IMR-90 (cell line): ENCODE measurements around the gene RAI14. TPM values are rescaled to one million over a fixed set of nuclear protein-coding genes. Genes with fewer than 3 reads are reported as not detected.

Experiments
- ATAC-seq: fragments of 200-7000 bp; cut with Tn5 transposase; 2 replicates; pipeline ENCODE4 v1.9.1; 2020; ENCODE audit warnings: low read depth, mild to moderate bottlenecking, moderate library complexity
- BruUV-seq: library from RNA; stranded (reverse); fragments of 400-500 nt; replicated peaks from 2 replicates; lab custom pipeline; 2021; lab: Mats Ljungman, UMichigan
- CTCF ChIA-PET: fragments of 300-600 bp; formaldehyde crosslinking; extraction: SDS; loops from one replicate; lab custom pipeline; 2021; ENCODE audit warnings: antibody characterized with exemption; lab: Yijun Ruan, JAX
- POLR2A ChIA-PET: fragments of 300-600 bp; sonication (Branson Sonifier 250); formaldehyde crosslinking; loops from one replicate; lab custom pipeline; 2022; ENCODE audit warnings: antibody characterized with exemption; ENCODE audit not compliant: unreplicated experiment; lab: Charles Lee
- DNase-seq: peaks from one replicate; pipeline ENCODE4 v3.0.0; 2013
- H2AFZ ChIP-seq: replicated peaks from 2 replicates; pipeline ENCODE3; 2013; ENCODE audit warnings: low read length, mild to moderate bottlenecking; ENCODE audit not compliant: poor library complexity
- H2AK5ac ChIP-seq: 2 replicates; pipeline ENCODE4 v1.6.1; 2013; ENCODE audit warnings: low read depth, low read length, inconsistent platforms
- H2AK9ac ChIP-seq: replicated peaks from 2 replicates; pipeline ENCODE3; 2013; ENCODE audit warnings: mild to moderate bottlenecking, low read depth, low read length, moderate library complexity; ENCODE audit not compliant: poor library complexity
- H2BK120ac ChIP-seq: 2 replicates; pipeline ENCODE4 v1.6.1; 2013; ENCODE audit warnings: low read depth, low read length, inconsistent platforms
- H2BK15ac ChIP-seq: 3 replicates; pipeline ENCODE4 v1.6.1; 2013; ENCODE audit warnings: low read depth, low read length, inconsistent platforms
- H2BK20ac ChIP-seq: 2 replicates; pipeline ENCODE4 v1.6.1; 2013; ENCODE audit warnings: low read depth, mild to moderate bottlenecking, inconsistent platforms, low read length, moderate library complexity
- H2BK5ac ChIP-seq: 2 replicates; pipeline ENCODE4 v1.6.1; 2013; ENCODE audit warnings: mild to moderate bottlenecking, low read depth, low read length, inconsistent platforms; ENCODE audit not compliant: poor library complexity, severe bottlenecking
- H3K14ac ChIP-seq: replicated peaks from 2 replicates; pipeline ENCODE4 v1.6.1; 2013; ENCODE audit warnings: low read depth, low read length, inconsistent platforms
- H3K18ac ChIP-seq: 2 replicates; pipeline ENCODE4 v1.6.1; 2013; ENCODE audit warnings: low read depth, low read length, control low read depth
- H3K23ac ChIP-seq: 2 replicates; pipeline ENCODE4 v1.6.1; 2013; ENCODE audit warnings: low read depth, low read length, inconsistent platforms
- H3K27ac ChIP-seq: 2 replicates; pipeline ENCODE4 v1.5.1; 2013; ENCODE audit warnings: mild to moderate bottlenecking, control low read depth, low read length; ENCODE audit not compliant: insufficient read depth
- H3K27me3 ChIP-seq: 2 replicates; pipeline ENCODE4 v1.6.1; 2013; ENCODE audit warnings: low read length; ENCODE audit not compliant: control insufficient read depth, insufficient read depth
- H3K36me3 ChIP-seq: 2 replicates; pipeline ENCODE4 v1.6.1; 2013; ENCODE audit warnings: low read length, mixed read lengths; ENCODE audit not compliant: control insufficient read depth, insufficient read depth
- H3K4ac ChIP-seq: 2 replicates; pipeline ENCODE4 v1.6.1; 2013; ENCODE audit warnings: low read depth, low read length, inconsistent platforms
- H3K4me1 ChIP-seq: 2 replicates; pipeline ENCODE4 v1.6.1; 2013; ENCODE audit warnings: low read length, mixed read lengths; ENCODE audit not compliant: control insufficient read depth, insufficient read depth
- H3K4me2 ChIP-seq: 2 replicates; pipeline ENCODE4 v1.6.1; 2013; ENCODE audit warnings: low read depth, mild to moderate bottlenecking, control low read depth, low read length, moderate library complexity
- H3K4me3 ChIP-seq: 2 replicates; pipeline ENCODE4 v1.5.1; 2013; ENCODE audit warnings: low read depth, mild to moderate bottlenecking, control low read depth, low read length, moderate library complexity; ENCODE audit not compliant: insufficient read depth
- H3K56ac ChIP-seq: 2 replicates; pipeline ENCODE4 v1.6.1; 2013; ENCODE audit warnings: low read length, inconsistent platforms; ENCODE audit not compliant: insufficient read depth; ENCODE audit errors: extremely low read depth
- H3K79me1 ChIP-seq, 2 experiments: 2 replicates each; pipeline ENCODE4 v1.6.1; 2013; ENCODE audit warnings: low read length in 2 of 2, inconsistent platforms in 1 of 2, low read depth in 1 of 2
- H3K9ac ChIP-seq: 2 replicates; pipeline ENCODE4 v1.6.1; 2013; ENCODE audit warnings: low read depth, low read length, control low read depth
- H3K9me1 ChIP-seq: 2 replicates; pipeline ENCODE4 v1.6.1; 2013; ENCODE audit warnings: low read length, inconsistent platforms; ENCODE audit not compliant: insufficient read depth
- H3K9me3 ChIP-seq: 2 replicates; pipeline ENCODE4 v1.6.1; 2013; ENCODE audit warnings: low read length; ENCODE audit not compliant: control insufficient read depth, insufficient read depth
- H4K20me1 ChIP-seq: 2 replicates; pipeline ENCODE4 v1.6.1; 2013; ENCODE audit warnings: low read length, inconsistent platforms; ENCODE audit not compliant: insufficient read depth
- H4K5ac ChIP-seq: 2 replicates; pipeline ENCODE4 v1.6.1; 2013; ENCODE audit warnings: mild to moderate bottlenecking, low read depth, low read length, control low read depth
- H4K8ac ChIP-seq, 2 experiments: 2 replicates each; pipeline ENCODE4 v1.6.1; 2013; ENCODE audit warnings: low read depth in 2 of 2, low read length in 2 of 2, control low read depth in 1 of 2, inconsistent platforms in 1 of 2
- H4K91ac ChIP-seq: 2 replicates; pipeline ENCODE4 v1.6.1; 2013; ENCODE audit warnings: low read depth, low read length, inconsistent platforms; ENCODE audit not compliant: insufficient read depth
- ELK1 ChIP-seq: fragments of 150-350 bp; IDR thresholded peaks from 2 replicates; pipeline ENCODE4 v1.6.1; 2016; ENCODE audit warnings: low read depth, mild to moderate bottlenecking, low read length, moderate library complexity, borderline replicate concordance
- FOS ChIP-seq: fragments of 150-350 bp; IDR thresholded peaks from 2 replicates; pipeline ENCODE4 v1.6.1; 2016; ENCODE audit warnings: low read depth, low read length
- MXI1 ChIP-seq: IDR thresholded peaks from 2 replicates; pipeline ENCODE4 v1.6.1; 2012; ENCODE audit warnings: low read depth, mild to moderate bottlenecking, low read length, moderate library complexity, borderline replicate concordance
- WGBS, 2 experiments: methylation state at CpG; one replicate each; pipeline versions ENCODE4 v1.1.5 to v1.1.7; 2013; ENCODE audit warnings: missing lambda C conversion rate in 2 of 2; ENCODE audit not compliant: insufficient read length in 1 of 2; ENCODE audit errors: extremely low coverage in 2 of 2; 5-methylcytosine and 5-hydroxymethylcytosine counted together
- dilution Hi-C: fragments of 300-500 bp; cut with HindIII; formaldehyde crosslinking; loops from one replicate; pipeline ENCODE4 v1.14.3; 2018; ENCODE audit warnings: low sequenced_read_pairs; ENCODE audit not compliant: unreplicated experiment
- in situ Hi-C: fragments of 300-500 bp; cut with MboI; formaldehyde crosslinking; loops from 3 replicates; pipeline ENCODE4 v1.14.3; 2019; ENCODE audit warnings: low sequenced_read_pairs, inconsistent platforms, mixed read lengths
- intact Hi-C: fragments of 100-400 bp; cut with micrococcal nuclease; formaldehyde crosslinking; loops from 2 replicates; pipeline ENCODE4 v1.10.0; 2022
- polyA plus RNA-seq, 3 experiments: library from polyadenylated mRNA; depleted of rRNA; stranded (reverse); fragments of >200 nt; gene quantifications; 2 replicates each; pipeline ENCODE4 v1.2.3, GENCODE V29; 2012; ENCODE audit warnings: low replicate concordance in 1 of 3
- total RNA-seq: library from RNA; depleted of rRNA; stranded (reverse); fragments of >200 nt; gene quantifications from 2 replicates; pipeline ENCODE4 v1.2.3, GENCODE V29; 2012

The RAI14 gene
- total and polyA plus RNA-seq, 2 of the 4 experiments (the other 2 are of a cell fraction) = 221 to 267 TPM

- no peak overlapping the region for H2AFZ ChIP-seq
- CTCF ChIA-PET = interaction anchor here (1.1 kb wide), 1 partner anchor 15 kb away, joined by 3 read pairs; no protein-coding TSS in a partner anchor
Measured at GRCh38 chr5:34868791-34869190, 212.7 kb downstream of the RAI14 start.

More at GRCh38 chr5:34868791-34869190, 212.7 kb downstream of the RAI14 start:
- H3K79me1 ChIP-seq = no peaks in the 10 kb centered on the region
- no peak overlapping the region for H2BK15ac ChIP-seq
- H2BK5ac ChIP-seq = no peak overlapping the region
- H3K9ac ChIP-seq = no peak overlapping the region
- no peak overlapping the region for H3K4me3 ChIP-seq
- no peak overlapping the region for H3K14ac ChIP-seq
- H2BK20ac ChIP-seq = no peak overlapping the region
- no peak overlapping the region for H4K8ac ChIP-seq
- H3K56ac ChIP-seq = no peak overlapping the region
- H3K9me1 ChIP-seq = no peaks in the 10 kb centered on the region
- no peak overlapping the region for H3K4ac ChIP-seq
- H3K23ac ChIP-seq = no peak overlapping the region
- POLR2A ChIA-PET = no interaction called here
- no peak overlapping the region for H2AK5ac ChIP-seq
- no peak overlapping the region for H3K27ac ChIP-seq
- TF ChIP-seq FOS (no peak), ELK1 (no peak), MXI1 (no peak)
- H4K5ac ChIP-seq = no peak overlapping the region
- no peak for DNase-seq
- H4K91ac ChIP-seq = no peak overlapping the region
- no peak overlapping the region for H3K4me2 ChIP-seq
- in situ Hi-C loops = no loop called here
- no peak overlapping the region for H2BK120ac ChIP-seq
- H3K27me3 ChIP-seq = no peaks in the 10 kb centered on the region; the same call in 1 of the 2 replicates
- H2AK9ac ChIP-seq = no peak overlapping the region
- no peak for ATAC-seq
- H3K36me3 ChIP-seq = no peaks in the 10 kb centered on the region
- WGBS, 2 experiments = no CpG with 5 or more reads among the region's 1 CpG
- dilution Hi-C loops = no loop called here
- H3K4me1 ChIP-seq = no peaks in the 10 kb centered on the region
- H3K18ac ChIP-seq = no peak overlapping the region
- intact Hi-C loops = no loop called here
- H4K20me1 ChIP-seq = no peaks in the 10 kb centered on the region
- no peaks in the 10 kb centered on the region for H3K9me3 ChIP-seq
- no TSS peak for BruUV-seq
